ENCODE measurements around the gene NFRKB. TPM values are rescaled to one million over a fixed set of nuclear protein-coding genes. Genes with fewer than 3 reads are reported as not detected.

The NFRKB gene
- total RNA-seq, 3 donors from 2014 or later: 30.2 to 45.2 (median 44.2) TPM

- DNase-seq (ENCODE audit: low spot score in 2 of 2): no peak
- intact Hi-C loops (cut with DNase I; ENCODE audit: low total_unique reads): no loop called here
- Histone ChIP-seq H3K27me3 (no peaks in the 10 kb centered on the region), H3K4me3 (no peak overlapping the region), H3K27ac (peak overlapping the region; percentile 0 to 33), H3K36me3 (no peaks in the 10 kb centered on the region), H3K9me3 (no peaks in the 10 kb centered on the region), H3K4me1 (no peaks in the 10 kb centered on the region)
- no peak for TF ChIP-seq POLR2AphosphoS5 (IDR thresholded peaks at IDR 0.05)
- no peak for TF ChIP-seq POLR2A (IDR thresholded peaks at IDR 0.05)
- no peak for TF ChIP-seq CTCF (IDR thresholded peaks at IDR 0.05)
Measured at GRCh38 chr11:129930743-129931142, 35.4 kb upstream of the NFRKB start.

GRCh38 chr11:129930296-129930695 is 34.9 kb upstream of the NFRKB start:
- no peak for DNase-seq (ENCODE audit: low spot score in 2 of 2)
- Histone ChIP-seq H3K27ac (peak overlapping the region in 1 of 2 donors; percentile 0), H3K4me3 (no peak overlapping the region), H3K9me3 (no peaks in the 10 kb centered on the region), H3K36me3 (no peaks in the 10 kb centered on the region), H3K27me3 (no peaks in the 10 kb centered on the region), H3K4me1 (no peaks in the 10 kb centered on the region)
- intact Hi-C loops (cut with DNase I; ENCODE audit: low total_unique reads): no loop called here
- no peak for TF ChIP-seq CTCF (IDR thresholded peaks at IDR 0.05)
- no peak for TF ChIP-seq POLR2AphosphoS5 (IDR thresholded peaks at IDR 0.05)
- TF ChIP-seq POLR2A (IDR thresholded peaks at IDR 0.05): no peak

GRCh38 chr11:129929721-129930120 is 34.3 kb upstream of the NFRKB start:
- no peak for DNase-seq (ENCODE audit: low spot score in 2 of 2)
- Histone ChIP-seq H3K4me3 (no peak overlapping the region), H3K4me1 (no peaks in the 10 kb centered on the region), H3K36me3 (no peaks in the 10 kb centered on the region), H3K27me3 (no peaks in the 10 kb centered on the region), H3K9me3 (no peaks in the 10 kb centered on the region), H3K27ac (no peak overlapping the region)
- TF ChIP-seq CTCF (IDR thresholded peaks at IDR 0.05) (no peak), POLR2A (IDR thresholded peaks at IDR 0.05) (no peak), POLR2AphosphoS5 (IDR thresholded peaks at IDR 0.05) (no peak)
- intact Hi-C loops (cut with DNase I; ENCODE audit: low total_unique reads): loop anchor here (10.0 kb wide), 1 partner anchor 715 kb away; no protein-coding TSS in a partner anchor

GRCh38 chr11:129928923-129929692 is 33.7 kb upstream of the NFRKB start:
- no peaks in the 10 kb centered on the region for H3K27me3 ChIP-seq
- TF ChIP-seq POLR2AphosphoS5 (IDR thresholded peaks at IDR 0.05) (no peak), POLR2A (IDR thresholded peaks at IDR 0.05) (no peak), CTCF (IDR thresholded peaks at IDR 0.05) (no peak)
- intact Hi-C loops (cut with DNase I; ENCODE audit: low total_unique reads): loop anchor here (10.0 kb wide), 1 partner anchor 714 kb away; no protein-coding TSS in a partner anchor
- no peaks in the 10 kb centered on the region for H3K36me3 ChIP-seq
- H3K27ac ChIP-seq: no peak overlapping the region
- no peak for DNase-seq (ENCODE audit: low spot score in 2 of 2)
- no peak overlapping the region for H3K4me3 ChIP-seq
- H3K9me3 ChIP-seq: no peaks in the 10 kb centered on the region
- no peaks in the 10 kb centered on the region for H3K4me1 ChIP-seq

- H3K9me3 ChIP-seq: no peaks in the 10 kb centered on the region
- DNase-seq (ENCODE audit: low spot score in 2 of 2): no peak
- no peaks in the 10 kb centered on the region for H3K4me1 ChIP-seq
- H3K27ac ChIP-seq: no peak overlapping the region
- no peak overlapping the region for H3K4me3 ChIP-seq
- TF ChIP-seq CTCF (IDR thresholded peaks at IDR 0.05): no peak
- no peak for TF ChIP-seq POLR2A (IDR thresholded peaks at IDR 0.05)
- TF ChIP-seq POLR2AphosphoS5 (IDR thresholded peaks at IDR 0.05): no peak
- H3K27me3 ChIP-seq: no peaks in the 10 kb centered on the region
- no peaks in the 10 kb centered on the region for H3K36me3 ChIP-seq
- intact Hi-C loops (cut with DNase I; ENCODE audit: low total_unique reads): loop anchor here (5.0 to 10.0 kb wide), 2 partner anchors 210 to 708 kb away; no protein-coding TSS in a partner anchor
Measured at GRCh38 chr11:129922674-129923073, 27.3 kb upstream of the NFRKB start.

All from breast epithelium (tissue), 4 donors.